Cardiac fibroblast (primary cell): ENCODE data around the gene RPL27A.

ENCODE experiments used
- DNase-seq, 2 donors: peaks; one replicate each; pipeline versions ENCODE4 v3.0.0 to v3.0.0-alpha.2; 2010; ENCODE audit warnings: low read depth in 2 of 2
- H3K4me3 ChIP-seq, 2 donors: replicated peaks in 1 of 2; 1 replicate in 1 of 2; 2 replicates in 1 of 2; pipeline ENCODE4 v1.5.1; 2011; ENCODE audit warnings: low read depth in 2 of 2, low read length in 2 of 2, mild to moderate bottlenecking in 2 of 2, moderate library complexity in 1 of 2
- TF ChIP-seq, protein P1 (sequence below): IDR thresholded peaks from one replicate; pipeline ENCODE4 v1.5.1; 2011; ENCODE audit warnings: low read depth, mild to moderate bottlenecking, low read length, inconsistent platforms

RPL27A gene

DNA sequence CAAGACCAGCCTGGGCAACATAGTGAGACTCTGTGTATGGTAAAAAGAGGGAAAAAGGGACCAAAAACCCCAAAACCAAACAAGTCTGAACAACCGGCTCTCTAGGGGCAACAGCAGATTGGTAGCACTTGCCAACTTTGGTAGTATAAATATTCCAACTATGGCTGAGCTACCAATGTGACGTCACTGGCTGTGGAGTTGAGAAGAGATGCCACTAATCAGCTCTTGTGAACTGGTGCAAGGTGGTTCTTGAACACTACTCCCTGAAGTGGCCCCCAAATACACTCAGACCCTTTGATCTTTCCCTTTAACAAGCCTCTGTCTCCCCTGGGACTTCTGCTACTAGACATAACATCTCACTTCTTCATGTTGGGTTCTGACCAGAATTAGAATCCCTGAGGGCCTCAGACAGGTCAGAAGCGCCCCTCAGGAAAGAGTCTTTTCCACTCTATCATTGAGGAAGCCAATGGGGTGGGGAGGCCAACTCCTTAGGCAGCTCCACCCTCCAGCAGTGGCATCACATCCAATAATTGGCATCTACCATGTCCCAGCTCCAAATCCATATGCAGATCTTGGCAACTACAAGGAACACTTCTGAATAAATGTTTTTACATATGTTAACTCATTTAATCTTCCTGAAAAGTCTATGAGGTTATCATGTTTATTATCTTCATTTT is 49.2 kb downstream of the RPL27A start:
- DNase-seq: no peak
- no peak overlapping the region for H3K4me3 ChIP-seq
- TF ChIP-seq, protein P1, sequence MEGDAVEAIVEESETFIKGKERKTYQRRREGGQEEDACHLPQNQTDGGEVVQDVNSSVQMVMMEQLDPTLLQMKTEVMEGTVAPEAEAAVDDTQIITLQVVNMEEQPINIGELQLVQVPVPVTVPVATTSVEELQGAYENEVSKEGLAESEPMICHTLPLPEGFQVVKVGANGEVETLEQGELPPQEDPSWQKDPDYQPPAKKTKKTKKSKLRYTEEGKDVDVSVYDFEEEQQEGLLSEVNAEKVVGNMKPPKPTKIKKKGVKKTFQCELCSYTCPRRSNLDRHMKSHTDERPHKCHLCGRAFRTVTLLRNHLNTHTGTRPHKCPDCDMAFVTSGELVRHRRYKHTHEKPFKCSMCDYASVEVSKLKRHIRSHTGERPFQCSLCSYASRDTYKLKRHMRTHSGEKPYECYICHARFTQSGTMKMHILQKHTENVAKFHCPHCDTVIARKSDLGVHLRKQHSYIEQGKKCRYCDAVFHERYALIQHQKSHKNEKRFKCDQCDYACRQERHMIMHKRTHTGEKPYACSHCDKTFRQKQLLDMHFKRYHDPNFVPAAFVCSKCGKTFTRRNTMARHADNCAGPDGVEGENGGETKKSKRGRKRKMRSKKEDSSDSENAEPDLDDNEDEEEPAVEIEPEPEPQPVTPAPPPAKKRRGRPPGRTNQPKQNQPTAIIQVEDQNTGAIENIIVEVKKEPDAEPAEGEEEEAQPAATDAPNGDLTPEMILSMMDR: no peak

DNA sequence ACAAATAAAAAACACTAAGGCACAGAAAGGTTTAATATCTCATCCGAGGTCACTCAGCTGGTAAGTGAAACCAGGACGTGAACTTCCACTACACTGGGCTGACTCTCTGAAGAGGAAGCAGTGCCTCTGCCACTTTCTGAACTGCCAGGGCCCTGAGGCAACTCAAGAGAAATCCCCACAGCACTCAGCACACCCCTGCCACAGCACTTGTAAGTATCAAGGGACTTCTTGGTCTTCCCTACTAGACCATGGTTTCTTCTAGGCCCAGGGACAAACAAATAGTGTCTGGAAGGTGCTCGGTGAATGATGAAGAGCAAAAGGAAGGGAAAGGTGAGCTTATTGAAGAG is 49.7 kb downstream of the RPL27A start:
- no peak for DNase-seq
- no peak overlapping the region for H3K4me3 ChIP-seq
- TF ChIP-seq, protein P1: no peak

DNA sequence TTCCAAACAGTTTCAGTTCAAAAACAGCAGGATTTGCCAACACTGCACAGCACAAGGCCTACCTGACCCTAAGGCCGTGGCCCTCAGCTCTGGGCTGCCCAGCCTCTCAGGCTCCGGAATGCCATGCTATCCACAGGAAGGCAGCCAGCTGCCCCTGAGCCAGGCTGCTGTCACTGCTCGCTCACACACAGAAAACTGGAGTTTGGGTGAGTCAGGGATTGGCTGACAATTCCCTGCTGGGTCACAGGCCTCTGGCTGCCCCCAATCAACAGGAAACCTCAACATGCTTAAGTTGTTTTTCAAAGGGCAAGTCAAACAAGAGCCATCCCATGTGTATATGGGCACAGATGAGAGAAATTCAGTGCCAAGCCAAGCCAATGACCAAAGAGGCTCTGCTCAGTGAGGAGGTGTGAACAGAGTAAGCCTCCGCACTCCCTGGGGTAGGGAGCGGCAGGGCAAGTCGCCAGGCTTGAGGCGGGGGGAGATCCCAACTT is 50.2 kb downstream of the RPL27A start:
- TF ChIP-seq, protein P1: no peak
- DNase-seq: peak; percentile 84 to 93
- H3K4me3 ChIP-seq: no peak overlapping the region

DNA sequence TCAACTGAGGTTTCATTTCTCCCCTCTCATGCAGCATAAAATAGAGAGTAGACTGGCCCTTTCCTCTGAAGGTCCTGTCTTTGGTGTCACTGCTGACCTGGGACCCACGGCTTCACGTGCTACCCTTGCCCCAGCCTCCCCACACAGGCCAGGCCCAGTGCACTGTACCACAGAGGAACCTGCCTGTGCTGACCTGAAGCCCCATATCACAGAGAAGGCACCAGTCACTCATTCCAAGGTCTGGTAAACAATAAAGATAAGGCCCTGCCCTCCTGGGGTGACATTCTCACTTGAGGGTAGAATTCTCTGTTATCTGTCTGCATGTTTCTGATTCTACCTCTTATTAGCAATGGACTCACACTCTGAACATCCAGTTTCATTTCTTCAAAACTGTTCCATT is 51.3 kb downstream of the RPL27A start:
- no peak for DNase-seq
- TF ChIP-seq, protein P1: no peak
- no peak overlapping the region for H3K4me3 ChIP-seq

DNA sequence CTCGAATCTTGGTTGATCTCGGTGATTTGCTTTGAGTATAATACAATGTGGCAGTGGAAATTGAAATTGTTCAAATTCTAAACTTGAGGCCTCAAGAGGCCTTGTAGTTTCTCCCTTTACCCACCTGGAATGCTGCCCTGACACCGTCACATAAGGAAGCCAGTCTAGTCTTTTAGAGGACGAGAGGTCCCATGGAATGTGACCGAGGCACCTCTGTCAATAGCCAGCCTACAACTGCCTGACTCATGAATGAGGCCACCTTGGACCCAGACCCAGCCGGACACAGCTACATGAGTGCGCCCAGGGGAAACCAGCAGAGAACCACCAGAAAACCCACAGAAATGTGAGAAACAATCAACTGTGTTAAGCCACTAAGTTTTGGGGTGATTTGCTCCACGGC is 52.5 kb downstream of the RPL27A start:
- DNase-seq: no peak
- no peak overlapping the region for H3K4me3 ChIP-seq
- TF ChIP-seq, protein P1: no peak

DNA sequence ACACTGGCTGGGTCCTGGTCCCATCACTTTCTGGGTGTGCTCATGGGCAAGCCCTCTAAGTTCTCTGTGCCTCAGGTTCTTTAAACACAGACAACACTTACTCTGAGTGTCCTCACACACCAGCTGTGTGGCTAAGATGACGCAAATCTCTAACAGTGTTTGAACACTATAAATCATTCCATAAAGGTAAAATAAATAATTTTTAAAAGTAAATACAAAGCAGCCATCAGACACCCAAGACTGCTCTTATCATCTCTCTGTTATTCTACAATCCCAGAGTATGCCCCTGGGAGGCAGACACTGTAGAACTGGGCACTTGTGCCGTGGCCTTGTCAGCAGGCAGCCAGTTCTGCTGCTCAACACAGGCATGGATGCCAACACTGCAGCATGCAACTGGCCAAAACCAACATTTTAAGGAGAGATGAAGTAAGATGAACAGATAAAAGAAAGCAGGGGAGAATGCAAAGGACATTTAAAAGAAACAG is 56.8 kb downstream of the RPL27A start:
- no peak for DNase-seq
- no peak overlapping the region for H3K4me3 ChIP-seq
- TF ChIP-seq, protein P1: no peak
